Activated T-helper 1 cell treated with anti-CD3 and anti-CD28 coated beads, Interleukin-12 subunit alpha, Interleukin-12 subunit beta, Interleukin-2, Interleukin-4 antibody, amounts not matched to agents 30 ng/mL and 10 ng/mL and 1 ng/mL, durations not matched to agents 14 hours and 24 hours and 36 hours (primary cell): ENCODE measurements around the gene RARS2. TPM values are rescaled to one million over a fixed set of nuclear protein-coding genes. Genes with fewer than 3 reads are reported as not detected.

Experiments
- DNase-seq: peaks from one replicate; pipeline ENCODE4 v3.0.0; 2021; ENCODE audit warnings: low spot score
- H3K27ac Mint-ChIP-seq: one replicate; pipeline ENCODE4 v1.8.0; 2021; ENCODE audit warnings: mild to moderate bottlenecking, mixed read lengths
- H3K27me3 Mint-ChIP-seq: one replicate; pipeline ENCODE4 v1.8.0; 2022; ENCODE audit warnings: mild to moderate bottlenecking, moderate library complexity, mixed read lengths; ENCODE audit not compliant: insufficient read depth
- H3K36me3 Mint-ChIP-seq: one replicate; pipeline ENCODE4 v1.8.0; 2021; ENCODE audit warnings: low read depth, mixed read lengths
- H3K4me1 Mint-ChIP-seq: one replicate; pipeline ENCODE4 v1.8.0; 2021; ENCODE audit warnings: low read depth, mixed read lengths
- H3K4me3 Mint-ChIP-seq: one replicate; pipeline ENCODE4 v1.8.0; 2021; ENCODE audit warnings: mild to moderate bottlenecking, moderate library complexity, mixed read lengths
- H3K9me3 Mint-ChIP-seq: one replicate; pipeline ENCODE4 v1.8.0; 2021; ENCODE audit warnings: mixed read lengths
- intact Hi-C: fragments of 100-400 bp; cut with micrococcal nuclease; formaldehyde crosslinking; loops from one replicate; pipeline ENCODE4 v1.15.1; 2024
- total RNA-seq: library from RNA; stranded (reverse); gene quantifications from 2 replicates; pipeline ENCODE4 v1.2.3, GENCODE V29; 2022

RARS2 gene
- total RNA-seq, 1 donor from 2014 or later: 24.7 TPM

DNA sequence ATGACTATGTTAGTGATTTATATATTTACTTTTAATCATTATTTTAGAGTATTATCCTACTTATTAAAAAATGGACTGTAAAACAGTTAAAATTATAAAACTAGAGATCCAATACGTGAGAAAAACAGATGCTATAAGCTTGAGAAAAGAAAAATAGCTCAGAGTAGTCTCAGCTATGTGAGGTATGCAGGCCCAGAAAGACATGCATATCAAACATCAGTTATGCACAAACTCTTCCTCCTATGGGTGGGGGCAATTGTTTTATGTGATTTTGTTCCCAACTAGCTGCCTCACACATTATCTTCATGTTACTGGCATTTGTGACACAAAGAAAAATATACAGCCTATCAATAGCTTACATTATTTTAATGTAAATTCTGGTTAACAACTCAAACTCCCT lies 28.8 kb downstream of the RARS2 start:
- intact Hi-C loops: no loop called here
- no peak for DNase-seq
- Mint-ChIP-seq H3K4me3 (no peak overlapping the region), H3K27ac (no peak overlapping the region), H3K27me3 (no peaks in the 10 kb centered on the region), H3K4me1 (no peaks in the 10 kb centered on the region), H3K9me3 (no peaks in the 10 kb centered on the region), H3K36me3 (peaks cover 29% of the 10 kb centered on the region)

- peaks cover 29% of the 10 kb centered on the region for H3K36me3 Mint-ChIP-seq
- no peaks in the 10 kb centered on the region for H3K27me3 Mint-ChIP-seq
- intact Hi-C loops: no loop called here
- no peak overlapping the region for H3K27ac Mint-ChIP-seq
- no peaks in the 10 kb centered on the region for H3K9me3 Mint-ChIP-seq
- H3K4me3 Mint-ChIP-seq: no peak overlapping the region
- H3K4me1 Mint-ChIP-seq: peaks cover 5% of the 10 kb centered on the region
- DNase-seq: no peak
Measured at GRCh38 chr6:87558446-87558845, 31.3 kb downstream of the RARS2 start.

GRCh38 chr6:87555506-87555905 lies 34.3 kb downstream of the RARS2 start:
- H3K27ac Mint-ChIP-seq: no peak overlapping the region
- H3K36me3 Mint-ChIP-seq: peaks cover 32% of the 10 kb centered on the region
- H3K27me3 Mint-ChIP-seq: no peaks in the 10 kb centered on the region
- H3K4me3 Mint-ChIP-seq: no peak overlapping the region
- H3K4me1 Mint-ChIP-seq: peaks cover 5% of the 10 kb centered on the region
- DNase-seq: no peak
- intact Hi-C loops: no loop called here
- H3K9me3 Mint-ChIP-seq: no peaks in the 10 kb centered on the region

DNA sequence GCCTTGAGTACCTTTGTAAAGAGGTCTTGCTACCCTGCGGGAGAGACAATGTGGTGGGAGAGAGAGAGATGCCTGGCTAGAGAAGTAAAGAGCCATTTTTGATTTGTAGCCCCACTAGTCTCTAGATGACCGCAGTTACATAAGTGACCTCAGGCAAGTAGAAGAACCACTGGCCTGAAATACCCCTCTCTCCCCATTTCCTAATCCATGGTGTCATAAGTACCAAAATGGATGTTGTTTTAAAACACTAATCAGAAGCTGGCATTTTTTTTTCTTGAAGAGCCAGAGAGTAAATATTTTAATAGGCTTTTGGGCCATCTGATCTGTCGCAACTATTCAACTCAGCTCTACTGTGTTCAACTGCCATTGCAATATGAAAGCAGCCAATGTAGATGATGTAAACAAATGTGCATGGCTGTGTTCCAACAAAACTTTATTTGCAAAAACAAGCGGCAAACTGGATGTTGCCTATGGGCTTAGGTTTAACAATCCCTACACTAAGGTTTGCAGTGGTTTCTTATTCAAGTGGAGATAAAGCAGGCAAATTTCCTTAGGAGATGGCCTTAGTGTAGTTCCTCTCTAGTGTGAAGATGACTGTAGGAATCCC lies 36.5 kb downstream of the RARS2 start:
- Mint-ChIP-seq H3K4me1 (peaks cover 5% of the 10 kb centered on the region), H3K27ac (no peak overlapping the region), H3K36me3 (peaks cover 30% of the 10 kb centered on the region), H3K4me3 (no peak overlapping the region), H3K27me3 (no peaks in the 10 kb centered on the region), H3K9me3 (no peaks in the 10 kb centered on the region)
- no peak for DNase-seq
- intact Hi-C loops: no loop called here

DNA sequence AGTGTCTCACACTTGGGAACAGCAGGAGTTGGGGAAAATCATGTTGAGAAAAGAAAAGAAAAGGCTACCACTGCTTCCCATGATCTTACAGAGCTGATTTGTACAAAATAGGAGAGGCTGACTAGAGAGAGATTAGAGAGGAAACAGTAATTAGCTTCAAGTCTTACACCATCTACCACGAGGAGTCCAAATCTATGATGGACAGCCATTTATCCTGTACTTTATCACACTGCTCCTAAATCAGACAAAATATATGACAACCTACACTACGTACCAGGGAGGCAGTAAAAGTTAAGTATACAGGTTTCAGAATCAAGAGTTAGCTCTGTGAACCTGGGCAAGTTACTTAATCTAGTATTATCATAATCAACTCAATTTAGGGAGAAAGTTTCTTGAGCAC lies 38.0 kb downstream of the RARS2 start:
- no peak for DNase-seq
- no peak overlapping the region for H3K27ac Mint-ChIP-seq
- peaks cover 5% of the 10 kb centered on the region for H3K4me1 Mint-ChIP-seq
- no peaks in the 10 kb centered on the region for H3K27me3 Mint-ChIP-seq
- H3K9me3 Mint-ChIP-seq: no peaks in the 10 kb centered on the region
- H3K36me3 Mint-ChIP-seq: peaks cover 27% of the 10 kb centered on the region
- H3K4me3 Mint-ChIP-seq: no peak overlapping the region
- intact Hi-C loops: no loop called here

DNA sequence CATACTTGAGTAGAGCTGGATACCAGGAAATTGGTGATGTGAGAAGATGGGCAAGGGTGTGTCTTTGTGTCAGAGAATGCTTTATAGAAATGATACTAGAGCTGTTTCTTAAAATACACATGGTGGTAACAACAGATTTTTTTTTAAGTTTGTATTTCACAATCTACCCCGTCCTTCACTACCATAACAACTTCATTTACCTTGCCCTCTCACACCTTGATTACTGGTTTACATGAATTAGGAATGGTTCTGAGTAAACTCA lies 45.4 kb downstream of the RARS2 start:
- H3K36me3 Mint-ChIP-seq: peaks cover 32% of the 10 kb centered on the region
- intact Hi-C loops: no loop called here

GRCh38 chr6:87543696-87544473 lies 45.9 kb downstream of the RARS2 start:
- Mint-ChIP-seq H3K27ac (no peak overlapping the region), H3K9me3 (peaks cover 5% of the 10 kb centered on the region), H3K36me3 (peaks cover 34% of the 10 kb centered on the region), H3K4me1 (peaks cover 7% of the 10 kb centered on the region), H3K27me3 (no peaks in the 10 kb centered on the region), H3K4me3 (no peak overlapping the region)
- no peak for DNase-seq
- intact Hi-C loops: no loop called here

More for the DNA sequence above, 45.4 kb downstream of the RARS2 start:
- no peak overlapping the region for H3K4me3 Mint-ChIP-seq
- H3K4me1 Mint-ChIP-seq: peaks cover 7% of the 10 kb centered on the region
- peak overlapping the region; percentile 49 for H3K27ac Mint-ChIP-seq
- DNase-seq: no peak
- H3K27me3 Mint-ChIP-seq: no peaks in the 10 kb centered on the region
- H3K9me3 Mint-ChIP-seq: peaks cover 2% of the 10 kb centered on the region

DNA sequence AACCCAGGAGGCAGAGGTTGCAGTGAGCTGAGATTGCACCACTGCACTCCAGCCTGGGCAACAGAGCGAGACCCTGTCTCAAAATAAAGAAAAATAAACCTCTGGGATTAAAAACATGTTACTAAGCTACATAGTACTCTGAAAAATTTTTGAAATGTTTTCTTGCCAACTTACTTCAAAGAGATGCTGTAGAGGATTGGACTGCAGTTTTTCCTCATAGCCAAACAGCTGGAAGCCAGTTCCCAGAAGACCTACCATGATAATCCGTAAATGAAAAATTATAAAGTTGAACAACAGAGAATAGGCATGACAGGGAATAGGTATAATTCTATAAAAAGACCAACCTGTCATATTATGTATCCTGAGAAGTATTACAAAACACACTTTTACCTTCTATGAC lies 48.0 kb downstream of the RARS2 start:
- DNase-seq: no peak
- Mint-ChIP-seq H3K36me3 (peaks cover 40% of the 10 kb centered on the region), H3K4me3 (no peak overlapping the region), H3K27ac (no peak overlapping the region), H3K27me3 (no peaks in the 10 kb centered on the region), H3K4me1 (peaks cover 12% of the 10 kb centered on the region), H3K9me3 (peaks cover 5% of the 10 kb centered on the region)
- intact Hi-C loops: no loop called here

- H3K36me3 Mint-ChIP-seq: peaks cover 38% of the 10 kb centered on the region
- peaks cover 12% of the 10 kb centered on the region for H3K4me1 Mint-ChIP-seq
- H3K27ac Mint-ChIP-seq: no peak overlapping the region
- H3K9me3 Mint-ChIP-seq: peaks cover 5% of the 10 kb centered on the region
- H3K4me3 Mint-ChIP-seq: no peak overlapping the region
- intact Hi-C loops: no loop called here
- no peak for DNase-seq
- H3K27me3 Mint-ChIP-seq: no peaks in the 10 kb centered on the region
Measured at GRCh38 chr6:87541041-87541440, 48.7 kb downstream of the RARS2 start.

GRCh38 chr6:87540539-87540938 lies 49.2 kb downstream of the RARS2 start:
- intact Hi-C loops: no loop called here
- DNase-seq: no peak
- Mint-ChIP-seq H3K9me3 (peaks cover 5% of the 10 kb centered on the region), H3K27ac (no peak overlapping the region), H3K36me3 (peaks cover 37% of the 10 kb centered on the region), H3K4me1 (peaks cover 12% of the 10 kb centered on the region), H3K4me3 (no peak overlapping the region), H3K27me3 (no peaks in the 10 kb centered on the region)

DNA sequence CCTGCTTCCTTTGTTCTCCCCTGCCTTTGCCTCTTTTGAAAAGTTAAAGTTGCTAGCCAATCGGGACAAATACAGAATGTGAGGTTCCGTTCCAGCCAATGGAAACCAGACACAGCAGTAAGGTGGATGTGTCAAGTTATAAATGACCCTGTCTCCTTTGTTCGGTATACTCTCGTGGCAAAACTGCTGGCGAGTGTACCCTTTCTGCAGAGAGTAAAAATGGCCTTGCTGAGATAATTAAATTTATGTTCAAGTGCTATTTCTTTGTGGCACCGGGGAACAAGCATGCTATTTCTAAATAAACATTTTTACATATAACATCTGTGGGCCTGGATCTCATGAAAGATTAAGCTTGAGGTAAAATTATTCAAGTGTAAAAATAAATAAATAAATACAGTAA lies 50.2 kb downstream of the RARS2 start:
- no peak for DNase-seq
- Mint-ChIP-seq H3K4me3 (no peak overlapping the region), H3K4me1 (peaks cover 10% of the 10 kb centered on the region), H3K27ac (no peak overlapping the region), H3K9me3 (peaks cover 5% of the 10 kb centered on the region), H3K36me3 (peaks cover 32% of the 10 kb centered on the region), H3K27me3 (no peaks in the 10 kb centered on the region)
- intact Hi-C loops: no loop called here

- H3K27me3 Mint-ChIP-seq: no peaks in the 10 kb centered on the region
- intact Hi-C loops: no loop called here
- no peak for DNase-seq
- H3K4me1 Mint-ChIP-seq: peaks cover 5% of the 10 kb centered on the region
- H3K9me3 Mint-ChIP-seq: peaks cover 5% of the 10 kb centered on the region
- peaks cover 33% of the 10 kb centered on the region for H3K36me3 Mint-ChIP-seq
- no peak overlapping the region for H3K27ac Mint-ChIP-seq
- no peak overlapping the region for H3K4me3 Mint-ChIP-seq
Measured at GRCh38 chr6:87538510-87539260, 51.1 kb downstream of the RARS2 start.

GRCh38 chr6:87534377-87535047 lies 55.3 kb downstream of the RARS2 start:
- Mint-ChIP-seq H3K4me3 (no peak overlapping the region), H3K4me1 (peaks cover 5% of the 10 kb centered on the region), H3K36me3 (peaks cover 26% of the 10 kb centered on the region), H3K27me3 (no peaks in the 10 kb centered on the region), H3K27ac (no peak overlapping the region), H3K9me3 (peaks cover 4% of the 10 kb centered on the region)
- intact Hi-C loops: no loop called here
- DNase-seq: no peak
